K562 (cell line): ENCODE results near the gene KLHL25. TPM values are rescaled to one million over a fixed set of nuclear protein-coding genes. Genes with fewer than 3 reads are reported as not detected.

Experiments
- ATAC-seq: fragments of 200-7000 bp; cut with Tn5 transposase; 3 replicates; pipeline ENCODE4 v1.9.1; 2020; ENCODE audit warnings: moderate library complexity
- BruUV-seq: library from RNA; stranded (reverse); fragments of 400-500 nt; replicated peaks from 2 replicates; lab custom pipeline; 2021; lab: Mats Ljungman, UMichigan
- CTCF ChIA-PET: fragments of 300-600 bp; formaldehyde crosslinking; extraction: SDS; loops from one replicate; lab custom pipeline; 2021; ENCODE audit warnings: low intra/inter-chr PET ratio; lab: Yijun Ruan, JAX
- POLR2A ChIA-PET: fragments of 300-600, 350-650 bp; sonication (Branson Sonifier 250); formaldehyde crosslinking; extraction: SDS; loops from one replicate; lab custom pipeline; 2021; ENCODE audit warnings: antibody characterized with exemption, inconsistent platforms; lab: Yijun Ruan, JAX
- DNase-seq, 4 experiments: peaks; one replicate each; pipeline versions ENCODE4 v3.0.0 to v3.0.0-alpha.2; 2011 to 2018; ENCODE audit warnings: low spot score in 3 of 4, mixed read lengths in 3 of 4; ENCODE audit errors: extremely low read depth in 1 of 4
- FAIRE-seq: peaks from 2 replicates; lab custom pipeline; 2011; peaks lifted over from hg19 to GRCh38; lab: Jason Lieb, UNC
- H2AFZ ChIP-seq: 2 replicates; pipeline ENCODE4 v1.6.0; 2011; ENCODE audit warnings: low read depth, low read length, control low read depth, inconsistent platforms
- H3K27ac ChIP-seq: fragments of 200-600 bp; 3 replicates; pipeline ENCODE4 v1.8.0; 2011; ENCODE audit warnings: low read depth, mild to moderate bottlenecking, control low read depth, inconsistent platforms, low read length, moderate library complexity, mixed read lengths; ENCODE audit errors: extremely low read depth
- H3K27me3 ChIP-seq, 2 experiments: fragments of 300-600 bp in 1 of 2; 2 replicates in 1 of 2; 3 replicates in 1 of 2; pipeline versions ENCODE4 v1.6.0 to v1.8.0; 2011; ENCODE audit warnings: inconsistent platforms in 2 of 2, low read length in 2 of 2, mild to moderate bottlenecking in 1 of 2, mixed read lengths in 1 of 2, moderate library complexity in 1 of 2; ENCODE audit not compliant: control insufficient read depth in 2 of 2, insufficient read depth in 2 of 2
- H3K36me3 ChIP-seq: fragments of 300-600 bp; 3 replicates; pipeline ENCODE4 v1.8.0; 2011; ENCODE audit warnings: mild to moderate bottlenecking, low read length, inconsistent platforms; ENCODE audit not compliant: control insufficient read depth, insufficient read depth
- H3K4me1 ChIP-seq, 2 experiments: fragments of 200-600 bp in 1 of 2; replicated peaks in 1 of 2; 2 replicates in 1 of 2; 3 replicates in 1 of 2; pipeline versions ENCODE4 v1.5.1 to v1.8.0; 2011; ENCODE audit warnings: inconsistent platforms in 2 of 2, low read length in 2 of 2, mild to moderate bottlenecking in 1 of 2, mixed read lengths in 1 of 2, moderate library complexity in 1 of 2; ENCODE audit not compliant: control insufficient read depth in 2 of 2, insufficient read depth in 2 of 2
- H3K4me2 ChIP-seq: 2 replicates; pipeline ENCODE4 v1.6.1; 2011; ENCODE audit warnings: low read length, control low read depth, inconsistent platforms, mixed read lengths; ENCODE audit not compliant: insufficient read depth
- H3K4me3 ChIP-seq: fragments of 200-600 bp; sonication (generic), shearing (Covaris generic); 2 replicates; pipeline ENCODE4 v1.5.1; 2016; ENCODE audit warnings: control low read depth, inconsistent platforms
- H3K79me2 ChIP-seq: fragments of 200-600 bp; 3 replicates; pipeline ENCODE4 v1.8.0; 2011; ENCODE audit warnings: low read length, inconsistent platforms; ENCODE audit not compliant: control insufficient read depth, insufficient read depth
- H3K9ac ChIP-seq, 2 experiments: 2 replicates each; pipeline versions ENCODE4 v1.6.0 to v1.6.1; 2011; ENCODE audit warnings: low read depth in 2 of 2, low read length in 2 of 2, control low read depth in 1 of 2, inconsistent platforms in 1 of 2, mild to moderate bottlenecking in 1 of 2, mixed read lengths in 1 of 2; ENCODE audit not compliant: insufficient read depth in 1 of 2
- H3K9me1 ChIP-seq: one replicate; pipeline ENCODE4 v1.6.0; 2011; ENCODE audit warnings: inconsistent platforms, mild to moderate bottlenecking, low read length, moderate library complexity; ENCODE audit not compliant: control insufficient read depth, insufficient read depth
- H3K9me3 ChIP-seq: replicated peaks from 2 replicates; pipeline ENCODE4 v1.5.1; 2011; ENCODE audit warnings: low read depth, low read length, inconsistent platforms; ENCODE audit not compliant: control insufficient read depth, insufficient read depth
- H4K20me1 ChIP-seq: replicated peaks from 2 replicates; pipeline ENCODE4 v1.6.1; 2011; ENCODE audit warnings: low read length, inconsistent platforms, mixed read lengths; ENCODE audit not compliant: control insufficient read depth, insufficient read depth
- ASH1L ChIP-seq: fragments of 450-650 bp; IDR thresholded peaks from 2 replicates; pipeline ENCODE4 v1.6.1; 2018; ENCODE audit warnings: borderline replicate concordance, mild to moderate bottlenecking, low read depth; ENCODE audit not compliant: partially characterized antibody
- ATF1 ChIP-seq, 2 experiments: fragments of 450-650 bp in 1 of 2; IDR thresholded peaks; 2 replicates each; pipeline ENCODE4 v1.6.1; 2016; ENCODE audit warnings: missing compliant biosample characterization in 1 of 2, missing genetic modification characterization in 1 of 2
- CEBPG ChIP-seq, 3 experiments: fragments of 200-800 bp in 1 of 3; sonication (Bioruptor generic) in 1 of 3; sonication (generic) in 1 of 3; formaldehyde crosslinking in 1 of 3; IDR thresholded peaks in 2 of 3; conservative IDR thresholded peaks in 1 of 3; 2 replicates each; pipeline versions ENCODE4 v1.6.1 to v1.8.0; 2016 to 2022; ENCODE audit warnings: missing compliant biosample characterization in 2 of 3, missing genetic modification characterization in 2 of 3, mild to moderate bottlenecking in 1 of 3, missing genetic modification reagents in 1 of 3
- ESRRA ChIP-seq: fragments of 450-650 bp; IDR thresholded peaks from 2 replicates; pipeline ENCODE4 v1.6.1; 2014; ENCODE audit warnings: low read depth, mild to moderate bottlenecking, moderate library complexity, borderline replicate concordance
- HMBOX1 ChIP-seq: sonication (generic); IDR thresholded peaks from 2 replicates; pipeline ENCODE4 v1.6.1; 2016
- PCBP2 ChIP-seq: fragments of 200-400 bp; formaldehyde crosslinking; IDR thresholded peaks from 2 replicates; pipeline ENCODE4 v1.6.1; 2018; ENCODE audit warnings: low read length, low read depth, mild to moderate bottlenecking, moderate library complexity; ENCODE audit not compliant: poor library complexity, severe bottlenecking
- POLR2B ChIP-seq: fragments of 450-650 bp; IDR thresholded peaks from 2 replicates; pipeline ENCODE4 v1.6.1; 2018; ENCODE audit warnings: low read depth; ENCODE audit not compliant: partially characterized antibody
- SPI1 ChIP-seq: IDR thresholded peaks from 2 replicates; pipeline ENCODE4 v1.6.1; 2011; ENCODE audit warnings: low read depth, low read length, control low read depth, borderline replicate concordance
- ZNF324 ChIP-seq: fragments of 250-450 bp; sonication (Bioruptor Pico); IDR thresholded peaks from 2 replicates; pipeline ENCODE4 v1.4.0; 2020; ENCODE audit warnings: mild to moderate bottlenecking
- ZNF583 ChIP-seq: fragments of 250-450 bp; sonication (Bioruptor Pico); IDR thresholded peaks from 2 replicates; pipeline ENCODE4 v1.4.0; 2020
- ZNF79 ChIP-seq: fragments of 250-450 bp; sonication (Bioruptor Pico); IDR thresholded peaks from 2 replicates; pipeline ENCODE4 v1.4.0; 2020; ENCODE audit warnings: low read depth, mild to moderate bottlenecking, moderate library complexity
- WGBS: fragments of 100-300 bp; shearing (Covaris generic); methylation state at CpG from one replicate; pipeline ENCODE4 v1.1.6; 2016; ENCODE audit warnings: low coverage, mixed read lengths; ENCODE audit not compliant: insufficient coverage; ENCODE audit errors: missing lambda C conversion rate; 5-methylcytosine and 5-hydroxymethylcytosine counted together
- in situ Hi-C: fragments of 300-500 bp; cut with MboI; formaldehyde crosslinking; loops from 4 replicates; pipeline ENCODE4 v1.15.0; 2018; ENCODE audit warnings: inconsistent platforms, mixed read lengths
- intact Hi-C: fragments of 100-400 bp; cut with micrococcal nuclease; formaldehyde crosslinking; loops from 2 replicates; pipeline ENCODE4 v1.14.2; 2022
- polyA plus RNA-seq, 8 experiments: library from polyadenylated mRNA; depleted of rRNA in 4 of 8; stranded (reverse) in 5 of 8; unstranded in 3 of 8; fragments of >200 nt; fragmentation: Nextera tagmentation in 2 of 8; fragmentation: Illumina TruSeq in 1 of 8; extraction: Ambion mirVana in 2 of 8; extraction: Trizol in 1 of 8; gene quantifications; 2 replicates each; pipeline versions ENCODE4 v1.2.1 to v1.2.3, GENCODE V29; 2011 to 2014; ENCODE audit warnings: inconsistent platforms in 1 of 8, missing spikeins in 1 of 8
- total RNA-seq, 7 experiments: library from RNA; depleted of rRNA in 6 of 7; stranded (reverse); fragments of >200 nt in 6 of 7; fragmentation: Illumina TruSeq in 2 of 7; extraction: Trizol in 2 of 7; gene quantifications; 2 replicates each; pipeline versions ENCODE4 v1.2.1 to v1.2.3, GENCODE V29; 2011 to 2021; ENCODE audit warnings: low replicate concordance in 1 of 7

The KLHL25 gene
- total and polyA plus RNA-seq, 9 of the 15 experiments (the other 6 are each of a cell fraction or from before 2014, with no cell fraction given): 0.04 to 0.14 (median 0.10) TPM; not detected in 3

- TF ChIP-seq POLR2B: no peak
Observed at GRCh38 chr15:85753791-85754452, 40.8 kb downstream of the KLHL25 start (continued).

- Histone ChIP-seq H3K36me3 (no peaks in the 10 kb centered on the region), H3K27me3 (peaks cover 18 to 52% of the 10 kb centered on the region in 2 experiments; a peak in 3 of 5 replicates), H3K4me3 (no peak overlapping the region), H3K79me2 (no peaks in the 10 kb centered on the region), H4K20me1 (no peaks in the 10 kb centered on the region; the same call in 1 of the 2 replicates), H3K9me1 (no peaks in the 10 kb centered on the region), H3K27ac (no peak overlapping the region), H3K4me1 (no peaks in the 10 kb centered on the region), H3K4me2 (no peak overlapping the region), H3K9ac (no peak overlapping the region), H2AFZ (no peak overlapping the region), H3K9me3 (no peaks in the 10 kb centered on the region)
- ATAC-seq (no peak), FAIRE-seq (no peak), DNase-seq (no peak)
- no TSS peak for BruUV-seq
- WGBS: 0% methylated on average over 1 of the region's 1 CpG
- intact Hi-C loops (no loop called here), in situ Hi-C loops (no loop called here)
- POLR2A ChIA-PET: no interaction called here
- CTCF ChIA-PET: no interaction called here
- TF ChIP-seq ASH1L (no peak), ZNF79 (no peak), ZNF583 (CRISPR knock-in tag) (no peak), HMBOX1 (no peak), SPI1 (no peak), ATF1 (CRISPR knock-in tag; IDR thresholded peaks at IDR 0.05) (no peak), ATF1 (tag; IDR thresholded peaks at IDR 0.05) (no peak), CEBPG (CRISPR knock-in tag; IDR thresholded peaks at IDR 0.05) (no peak), CEBPG (tag; conservative IDR thresholded peaks at IDR 0.05 in 1 of 2, IDR thresholded peaks at IDR 0.05 in 1 of 2) (no peak), ZNF324 (CRISPR knock-in tag) (no peak), ESRRA (no peak), PCBP2 (no peak)
Observed at GRCh38 chr15:85753261-85753660, 41.5 kb downstream of the KLHL25 start.
